Kidney (tissue), 14 donors: ENCODE results near the gene GRIP2. TPM values are rescaled to one million over a fixed set of nuclear protein-coding genes. Genes with fewer than 3 reads are reported as not detected.

Source experiments
- DNase-seq, 5 donors: peaks; one replicate each; pipeline ENCODE4 v3.0.0-alpha.2; 2013 to 2020
- FAIRE-seq: peaks from 2 replicates; lab custom pipeline; 2012; peaks lifted over from hg19 to GRCh38; lab: Jason Lieb, UNC
- H3K27ac ChIP-seq, 2 donors: one replicate each; pipeline ENCODE4 v1.7.0; 2013; ENCODE audit warnings: low read depth in 2 of 2, low read length in 2 of 2, inconsistent platforms in 1 of 2
- H3K27me3 ChIP-seq: one replicate; pipeline ENCODE4 v1.7.1; 2013; ENCODE audit warnings: low read length, inconsistent platforms; ENCODE audit not compliant: control insufficient read depth, insufficient read depth
- H3K36me3 ChIP-seq, 3 donors: one replicate each; pipeline versions ENCODE4 v1.7.0 to v1.7.1; 2013; ENCODE audit warnings: low read length in 3 of 3, control low read depth in 1 of 3, inconsistent platforms in 1 of 3; ENCODE audit not compliant: insufficient read depth in 3 of 3, control insufficient read depth in 2 of 3
- H3K4me1 ChIP-seq, 3 donors: one replicate each; pipeline versions ENCODE4 v1.7.0 to v1.7.1; 2013; ENCODE audit warnings: low read length in 3 of 3, inconsistent platforms in 1 of 3, low read depth in 1 of 3; ENCODE audit not compliant: control insufficient read depth in 2 of 3, insufficient read depth in 2 of 3
- H3K4me3 ChIP-seq, 3 donors: one replicate each; pipeline versions ENCODE4 v1.7.0 to v1.8.1; 2013; ENCODE audit warnings: low read length in 3 of 3, control low read depth in 1 of 3, inconsistent platforms in 1 of 3
- H3K9ac ChIP-seq, 3 donors: one replicate each; pipeline versions ENCODE4 v1.7.0 to v1.7.1; 2013; ENCODE audit warnings: low read length in 3 of 3, control low read depth in 1 of 3, inconsistent platforms in 1 of 3
- H3K9me3 ChIP-seq, 3 donors: one replicate each; pipeline versions ENCODE4 v1.7.0 to v1.7.1; 2013; ENCODE audit warnings: low read length in 3 of 3, control low read depth in 1 of 3, inconsistent platforms in 1 of 3; ENCODE audit not compliant: control insufficient read depth in 2 of 3, insufficient read depth in 1 of 3
- CTCF ChIP-seq: IDR thresholded peaks from 3 replicates; pipeline ENCODE4 v1.5.1; 2012; ENCODE audit warnings: mild to moderate bottlenecking, moderate library complexity, borderline replicate concordance; ENCODE audit not compliant: insufficient read depth; ENCODE audit errors: extremely low read depth
- intact Hi-C: fragments of 100-400 bp; cut with DNase I; formaldehyde crosslinking; loops from one replicate; pipeline ENCODE4 v1.11.1; 2022
- polyA plus RNA-seq: library from polyadenylated mRNA; stranded (reverse); fragments of 350-450 nt; fragmentation: Illumina TruSeq; extraction: RNeasy Lipid Tissue Mini Kit (QIAGEN cat#74804); gene quantifications from one replicate; pipeline ENCODE4 v1.2.3, GENCODE V29; 2014; ENCODE audit warnings: low read depth, low replicate concordance; ENCODE audit not compliant: insufficient read depth
- total RNA-seq: library from RNA; stranded (reverse); fragmentation: NEBNext Ultra II Directional; extraction: Animal tissue kit (Norgen Biotek cat#: 25700); gene quantifications from one replicate; pipeline ENCODE4 v1.2.1, GENCODE V29; 2021
- donor health status: control.
- donor health status: control.
- donor health status: control.
- donor health status: control.
- donor health status: control.
- donor health status: DM: yes; HTN: yes; CAD: no.
- donor health status: Normal renal cell carcinoma (clear cell type).

GRIP2 gene
- total and polyA plus RNA-seq, 2 donors from 2014 or later: 3.0 to 3.2 TPM

- Histone ChIP-seq H3K27ac (no peak overlapping the region), H3K4me1 (peaks cover 0 to 7% (median 0%) of the 10 kb centered on the region in 3 donors), H3K36me3 (no peaks in the 10 kb centered on the region), H3K4me3 (peak overlapping the region in 1 of 3 donors; percentile 34), H3K9me3 (no peaks in the 10 kb centered on the region), H3K9ac (no peak overlapping the region), H3K27me3 (no peaks in the 10 kb centered on the region)
- TF ChIP-seq CTCF: no peak
- FAIRE-seq (no peak), DNase-seq (peak in 1 of 5 donors; percentile 36)
- intact Hi-C loops: no loop called here
These were observed 7.6 kb upstream of the GRIP2 start for GRCh38 chr3:14547693-14548092.

- H3K27ac ChIP-seq: no peak overlapping the region
- no peak overlapping the region for H3K9ac ChIP-seq
- no peak overlapping the region for H3K4me3 ChIP-seq
- peaks cover 0 to 7% (median 0%) of the 10 kb centered on the region in 3 donors for H3K4me1 ChIP-seq
- peak in 1 of 5 donors; percentile 47 for DNase-seq
- intact Hi-C loops: no loop called here
- no peaks in the 10 kb centered on the region for H3K9me3 ChIP-seq
- FAIRE-seq: no peak
- no peaks in the 10 kb centered on the region for H3K27me3 ChIP-seq
- H3K36me3 ChIP-seq: no peaks in the 10 kb centered on the region
- TF ChIP-seq CTCF: no peak
These were observed 5.9 kb upstream of the GRIP2 start for GRCh38 chr3:14546041-14546440.

- no peak for FAIRE-seq
- Histone ChIP-seq H3K9ac (no peak overlapping the region), H3K4me1 (peaks cover 0 to 7% (median 0%) of the 10 kb centered on the region in 3 donors), H3K27ac (no peak overlapping the region), H3K4me3 (no peak overlapping the region), H3K36me3 (no peaks in the 10 kb centered on the region), H3K9me3 (no peaks in the 10 kb centered on the region), H3K27me3 (no peaks in the 10 kb centered on the region)
- peak in 1 of 5 donors; percentile 66 for DNase-seq
- TF ChIP-seq CTCF: no peak
- intact Hi-C loops: no loop called here
These were observed 5.1 kb upstream of the GRIP2 start for GRCh38 chr3:14545251-14545635.
